PC-3 (cell line): Measurements from ENCODE around the gene KCNQ4. TPM values are rescaled to one million over a fixed set of nuclear protein-coding genes. Genes with fewer than 3 reads are reported as not detected.

ENCODE experiments used
- ATAC-seq: fragments of 200-7000 bp; cut with Tn5 transposase; 2 replicates; pipeline ENCODE4 v1.9.1; 2020; ENCODE audit warnings: mild to moderate bottlenecking, moderate library complexity
- BruUV-seq: library from RNA; stranded (reverse); fragments of 400-500 nt; replicated peaks from 2 replicates; lab custom pipeline; 2021; lab: Mats Ljungman, UMichigan
- CTCF ChIA-PET: fragments of 300-600 bp; sonication (Branson Sonifier 250); formaldehyde crosslinking; loops from one replicate; lab custom pipeline; 2022; ENCODE audit warnings: antibody characterized with exemption; lab: Charles Lee
- POLR2A ChIA-PET: fragments of 300-600 bp; sonication (Branson Sonifier 250); formaldehyde crosslinking; loops from one replicate; lab custom pipeline; 2022; ENCODE audit warnings: antibody characterized with exemption; ENCODE audit not compliant: unreplicated experiment; lab: Charles Lee
- DNase-seq: peaks from one replicate; pipeline ENCODE4 v3.0.0-alpha.2; 2015
- H2AFZ ChIP-seq: fragments of 300-600 bp; sonication (generic); 2 replicates; pipeline ENCODE4 v1.6.0; 2016; ENCODE audit warnings: antibody characterized with exemption, low read length
- H3F3A ChIP-seq: fragments of 300-600 bp; sonication (generic); one replicate; pipeline ENCODE4 v1.6.0; 2017; ENCODE audit warnings: antibody characterized with exemption, low read length, control low read depth, mild to moderate bottlenecking; ENCODE audit not compliant: unreplicated experiment
- H3K27ac ChIP-seq: fragments of 300-600 bp; sonication (generic); 2 replicates; pipeline ENCODE4 v1.5.1; 2016; ENCODE audit warnings: mild to moderate bottlenecking, low read length
- H3K27me3 ChIP-seq: fragments of 300-600 bp; sonication (generic); 2 replicates; pipeline ENCODE4 v1.6.1; 2016; ENCODE audit warnings: low read length, mixed read lengths
- H3K36me3 ChIP-seq: fragments of 300-600 bp; sonication (generic); 2 replicates; pipeline ENCODE4 v1.6.1; 2016; ENCODE audit warnings: low read depth, mixed run types, low read length, mixed read lengths
- H3K4me1 ChIP-seq: fragments of 300-600 bp; sonication (generic); 2 replicates; pipeline ENCODE4 v1.5.1; 2016; ENCODE audit warnings: low read length; ENCODE audit not compliant: insufficient read depth
- H3K4me2 ChIP-seq: fragments of 300-600 bp; sonication (generic); 2 replicates; pipeline ENCODE4 v1.6.0; 2016; ENCODE audit warnings: low read length
- H3K4me3 ChIP-seq: fragments of 300-600 bp; sonication (generic); 2 replicates; pipeline ENCODE4 v1.5.1; 2016; ENCODE audit warnings: mild to moderate bottlenecking, low read length, mixed read lengths
- H3K79me2 ChIP-seq: fragments of 300-600 bp; sonication (generic); 2 replicates; pipeline ENCODE4 v1.6.1; 2017; ENCODE audit warnings: low read length, mixed read lengths
- H3K9ac ChIP-seq: fragments of 300-600 bp; sonication (generic); 2 replicates; pipeline ENCODE4 v1.6.0; 2016; ENCODE audit warnings: mild to moderate bottlenecking, low read length
- H3K9me2 ChIP-seq: fragments of 300-600 bp; sonication (generic); replicated peaks from 2 replicates; pipeline ENCODE4 v1.6.1; 2016; ENCODE audit warnings: mixed run types, low read length, mixed read lengths
- H3K9me3 ChIP-seq: fragments of 300-600 bp; sonication (generic); 2 replicates; pipeline ENCODE4 v1.6.1; 2016; ENCODE audit warnings: low read length, mixed read lengths
- H4K20me1 ChIP-seq: fragments of 300-600 bp; sonication (generic); 2 replicates; pipeline ENCODE4 v1.6.1; 2016; ENCODE audit warnings: low read length, mixed read lengths
- EZH2 ChIP-seq: fragments of 300-600 bp; sonication (generic); IDR thresholded peaks from one replicate; pipeline ENCODE4 v1.6.1; 2017; ENCODE audit warnings: antibody characterized with exemption, mild to moderate bottlenecking, low read length; ENCODE audit not compliant: unreplicated experiment
- EZH2phosphoT487 ChIP-seq: fragments of 300-600 bp; sonication (generic); IDR thresholded peaks from 2 replicates; pipeline ENCODE4 v1.6.1; 2018; ENCODE audit warnings: mild to moderate bottlenecking, antibody characterized with exemption, low read length, borderline replicate concordance
- intact Hi-C: fragments of 100-400 bp; cut with micrococcal nuclease; formaldehyde crosslinking; loops from 2 replicates; pipeline ENCODE4 v1.9.0; 2023
- total RNA-seq: library from RNA; depleted of rRNA; stranded (reverse); fragments of >200 nt; gene quantifications from 2 replicates; pipeline ENCODE4 v1.2.3, GENCODE V29; 2014
- TF ChIP-seq, protein P1 (sequence below): fragments of 300-600 bp; sonication (generic); conservative IDR thresholded peaks from 2 replicates; pipeline ENCODE4 v1.5.1; 2017; ENCODE audit warnings: antibody characterized with exemption, low read depth, mild to moderate bottlenecking, low read length

KCNQ4 gene
- total RNA-seq, 1 experiment from 2014 or later = 2.5 TPM

DNA sequence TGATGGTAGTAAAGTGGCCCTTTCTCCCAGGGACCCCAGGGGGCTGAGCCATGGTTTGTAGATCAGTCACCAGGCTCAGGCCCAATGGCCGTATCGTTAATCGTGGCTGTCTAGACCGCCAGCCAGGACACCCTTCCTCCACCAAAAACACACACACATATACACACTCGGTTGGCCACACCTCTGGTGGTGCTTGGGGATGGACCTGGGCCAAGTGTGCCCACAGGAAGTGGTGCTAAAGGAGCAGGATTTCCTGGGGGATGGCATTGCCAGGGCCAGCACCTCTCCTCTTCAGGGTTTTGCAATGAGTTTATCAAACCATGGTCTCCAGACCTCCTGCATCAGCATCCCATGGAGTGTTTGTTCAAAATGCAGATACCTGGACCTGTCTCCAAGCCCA lies 42.4 kb downstream of the KCNQ4 start:
- no peaks in the 10 kb centered on the region for H3K36me3 ChIP-seq
- intact Hi-C loops = no loop called here
- no peaks in the 10 kb centered on the region for H3K9me2 ChIP-seq
- no peaks in the 10 kb centered on the region for H3F3A ChIP-seq
- CTCF ChIA-PET = no interaction called here
- POLR2A ChIA-PET = no interaction called here
- no peaks in the 10 kb centered on the region for H3K27me3 ChIP-seq
- TF ChIP-seq EZH2phosphoT487 (no peak), EZH2 (no peak)
- TF ChIP-seq, protein P1, sequence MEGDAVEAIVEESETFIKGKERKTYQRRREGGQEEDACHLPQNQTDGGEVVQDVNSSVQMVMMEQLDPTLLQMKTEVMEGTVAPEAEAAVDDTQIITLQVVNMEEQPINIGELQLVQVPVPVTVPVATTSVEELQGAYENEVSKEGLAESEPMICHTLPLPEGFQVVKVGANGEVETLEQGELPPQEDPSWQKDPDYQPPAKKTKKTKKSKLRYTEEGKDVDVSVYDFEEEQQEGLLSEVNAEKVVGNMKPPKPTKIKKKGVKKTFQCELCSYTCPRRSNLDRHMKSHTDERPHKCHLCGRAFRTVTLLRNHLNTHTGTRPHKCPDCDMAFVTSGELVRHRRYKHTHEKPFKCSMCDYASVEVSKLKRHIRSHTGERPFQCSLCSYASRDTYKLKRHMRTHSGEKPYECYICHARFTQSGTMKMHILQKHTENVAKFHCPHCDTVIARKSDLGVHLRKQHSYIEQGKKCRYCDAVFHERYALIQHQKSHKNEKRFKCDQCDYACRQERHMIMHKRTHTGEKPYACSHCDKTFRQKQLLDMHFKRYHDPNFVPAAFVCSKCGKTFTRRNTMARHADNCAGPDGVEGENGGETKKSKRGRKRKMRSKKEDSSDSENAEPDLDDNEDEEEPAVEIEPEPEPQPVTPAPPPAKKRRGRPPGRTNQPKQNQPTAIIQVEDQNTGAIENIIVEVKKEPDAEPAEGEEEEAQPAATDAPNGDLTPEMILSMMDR = no peak
- H3K4me1 ChIP-seq = no peaks in the 10 kb centered on the region
- no peak overlapping the region for H3K27ac ChIP-seq
- no peak overlapping the region for H3K4me2 ChIP-seq
- no peak for ATAC-seq
- H4K20me1 ChIP-seq = no peaks in the 10 kb centered on the region
- no TSS peak for BruUV-seq
- no peak overlapping the region for H3K4me3 ChIP-seq
- H3K9ac ChIP-seq = no peak overlapping the region
- no peaks in the 10 kb centered on the region for H3K9me3 ChIP-seq
- no peaks in the 10 kb centered on the region for H3K79me2 ChIP-seq
- DNase-seq = no peak
- H2AFZ ChIP-seq = no peak overlapping the region

DNA sequence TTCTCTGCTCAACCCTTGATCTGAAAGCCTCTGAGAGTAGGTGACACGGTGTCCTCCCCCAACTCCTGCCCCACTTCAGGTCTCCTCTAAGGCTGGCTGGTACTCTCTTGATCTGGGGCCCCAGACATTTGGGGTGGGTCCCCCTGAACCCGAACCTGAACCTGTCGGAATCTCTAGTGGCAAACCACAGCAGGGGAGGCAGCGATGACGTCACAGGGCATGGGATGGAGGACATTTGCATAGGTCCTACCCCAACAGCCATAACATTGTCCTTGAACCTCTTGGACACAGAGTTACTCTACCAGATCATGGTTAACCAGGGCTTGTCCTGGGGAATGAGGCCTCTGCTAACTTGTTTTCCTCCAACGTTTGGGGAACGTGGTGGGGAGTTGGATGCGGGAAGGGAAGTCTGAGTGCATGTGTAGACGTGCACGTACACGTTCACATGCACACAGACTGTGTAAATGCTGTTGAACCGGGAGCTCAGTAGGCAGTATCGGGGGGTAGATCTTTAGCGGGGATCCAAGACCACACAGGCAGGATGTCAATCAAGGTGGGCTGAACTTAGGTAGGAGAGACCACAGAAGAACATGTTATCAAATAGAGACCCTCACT lies 46.2 kb downstream of the KCNQ4 start:
- ChIA-PET POLR2A (no interaction called here), CTCF (no interaction called here)
- Histone ChIP-seq H3K4me2 (no peak overlapping the region), H3K4me3 (no peak overlapping the region), H3K79me2 (no peaks in the 10 kb centered on the region), H4K20me1 (no peaks in the 10 kb centered on the region), H3K36me3 (no peaks in the 10 kb centered on the region), H3K4me1 (no peaks in the 10 kb centered on the region), H3K9ac (no peak overlapping the region), H3F3A (no peaks in the 10 kb centered on the region), H3K27me3 (no peaks in the 10 kb centered on the region), H3K9me2 (no peaks in the 10 kb centered on the region), H3K27ac (no peak overlapping the region), H2AFZ (no peak overlapping the region), H3K9me3 (no peaks in the 10 kb centered on the region)
- DNase-seq (no peak), ATAC-seq (no peak)
- intact Hi-C loops = no loop called here
- TF ChIP-seq EZH2phosphoT487 = no peak
- no peak for TF ChIP-seq EZH2
- TF ChIP-seq, protein P1 = no peak
- BruUV-seq = no TSS peak

DNA sequence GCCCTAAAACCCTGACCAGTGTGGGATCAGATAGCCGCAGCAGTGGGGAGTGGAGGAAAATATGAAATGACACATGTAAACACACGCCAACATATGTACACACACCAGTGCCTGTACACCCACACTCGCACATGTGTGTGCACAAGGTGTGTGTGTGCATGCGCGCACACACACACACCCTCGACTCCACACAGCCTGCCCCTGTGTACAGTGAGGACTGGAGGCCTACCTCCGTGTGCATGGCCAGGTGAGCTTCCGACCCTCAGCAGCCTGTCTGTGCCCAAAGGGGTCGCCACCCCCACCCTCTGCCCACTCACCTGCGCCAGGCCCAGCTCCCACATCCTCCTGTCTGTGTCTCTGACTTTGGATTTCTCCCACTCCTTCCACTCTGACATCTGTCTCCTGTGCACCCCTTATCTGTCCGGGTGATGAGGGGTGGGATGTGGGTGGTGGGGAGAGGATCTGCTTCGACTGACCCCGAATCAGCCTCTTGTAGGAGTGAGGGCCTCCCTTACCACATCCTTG lies 46.9 kb downstream of the KCNQ4 start:
- H3K9me2 ChIP-seq = no peaks in the 10 kb centered on the region
- H3F3A ChIP-seq = no peaks in the 10 kb centered on the region
- H3K9ac ChIP-seq = no peak overlapping the region
- no peaks in the 10 kb centered on the region for H3K36me3 ChIP-seq
- no peak overlapping the region for H3K27ac ChIP-seq
- CTCF ChIA-PET = no interaction called here
- no peak overlapping the region for H3K4me3 ChIP-seq
- POLR2A ChIA-PET = no interaction called here
- no peaks in the 10 kb centered on the region for H3K4me1 ChIP-seq
- no peak for ATAC-seq
- H3K27me3 ChIP-seq = no peaks in the 10 kb centered on the region
- no peak overlapping the region for H3K4me2 ChIP-seq
- no peak overlapping the region for H2AFZ ChIP-seq
- H3K79me2 ChIP-seq = no peaks in the 10 kb centered on the region
- no peaks in the 10 kb centered on the region for H4K20me1 ChIP-seq
- intact Hi-C loops = no loop called here
- no peak for TF ChIP-seq EZH2
- no TSS peak for BruUV-seq
- no peaks in the 10 kb centered on the region for H3K9me3 ChIP-seq
- no peak for DNase-seq
